NOMO-1 treated with DMSO at 0.1 percent for 48 hours (cell line): Measurements from ENCODE around the gene CUX1.

Experiments
- DNase-seq: peaks from one replicate; lab custom pipeline; 2025; ENCODE audit not compliant: unreplicated experiment; lab: John Stamatoyannopoulos, UW

The CUX1 gene

DNA sequence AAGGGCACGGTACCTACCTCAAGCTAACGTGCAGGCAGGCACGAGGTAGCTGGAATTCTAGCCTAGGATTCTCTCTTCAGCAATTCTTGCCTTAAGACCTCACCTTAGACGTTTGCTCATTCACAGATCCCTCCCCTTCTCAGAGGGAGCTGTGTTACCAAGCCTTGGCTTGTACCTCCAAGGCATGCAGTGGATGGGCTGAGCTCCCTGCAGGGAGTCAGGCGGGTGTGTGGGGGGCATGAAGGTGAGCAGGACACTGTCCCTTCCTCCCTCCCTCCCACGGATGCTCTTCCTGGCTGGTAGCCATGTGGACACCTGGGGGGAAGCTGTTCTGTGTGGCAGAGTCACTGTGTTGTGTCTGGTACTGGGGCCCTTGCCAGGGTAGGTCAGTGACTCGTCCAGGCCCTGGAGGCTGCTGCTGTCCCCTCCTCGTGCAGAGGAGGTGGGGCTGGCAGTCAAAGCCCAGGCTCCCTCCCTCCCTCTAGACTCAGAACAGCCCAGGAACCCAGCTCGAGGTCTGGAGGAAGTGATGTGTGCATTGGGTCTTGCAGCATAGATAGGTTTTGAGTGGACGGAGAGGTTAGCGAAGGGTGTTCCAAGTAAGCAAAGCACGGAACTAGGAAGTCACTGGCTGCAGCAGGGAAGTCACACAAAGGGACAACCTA, 247.1 kb downstream of the CUX1 start:
- DNase-seq = peak; percentile 97

DNA sequence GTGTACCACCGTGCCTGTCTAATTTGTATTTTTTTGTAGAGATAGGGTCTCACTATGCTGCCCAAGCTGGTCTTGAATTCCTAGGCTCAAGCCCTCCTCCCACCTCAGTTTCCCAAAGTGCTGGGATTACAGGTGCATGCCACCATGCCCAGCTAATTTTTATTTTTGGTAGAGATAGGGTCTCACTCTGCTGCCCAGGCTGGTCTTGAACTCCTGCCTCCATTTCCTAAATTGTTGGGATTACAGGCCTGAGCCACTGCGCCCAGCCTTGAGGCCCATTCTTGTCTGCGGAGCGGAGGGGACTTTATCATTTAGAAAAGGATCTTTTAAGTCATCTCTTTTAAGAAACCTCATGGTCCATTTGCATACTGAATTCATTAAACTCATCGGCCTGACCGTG, 247.8 kb downstream of the CUX1 start:
- DNase-seq = no peak

- no peak for DNase-seq
Observed at GRCh38 chr7:102066476-102066875, 249.1 kb downstream of the CUX1 start.

DNA sequence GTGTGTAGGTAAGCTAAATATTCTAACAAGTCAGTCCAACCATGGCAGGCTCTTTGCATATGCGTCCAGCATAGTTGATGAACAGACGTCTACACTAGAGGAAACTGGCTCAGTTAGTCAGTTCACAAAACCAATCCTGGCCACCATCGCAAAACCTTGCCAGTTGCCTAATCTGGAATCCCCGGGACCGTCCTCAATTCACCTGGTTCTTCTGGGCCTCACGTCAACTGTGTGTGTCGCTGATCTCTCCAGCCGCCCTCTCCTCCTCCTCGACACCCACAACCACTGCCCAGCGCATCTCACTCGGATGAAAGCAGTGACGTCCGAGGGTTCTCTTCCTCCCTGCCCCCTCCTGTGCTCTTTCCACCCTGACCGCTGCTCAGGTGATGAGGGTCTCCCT, 251.4 kb downstream of the CUX1 start:
- no peak for DNase-seq

GRCh38 chr7:102069931-102070629, 252.7 kb downstream of the CUX1 start:
- no peak for DNase-seq

DNA sequence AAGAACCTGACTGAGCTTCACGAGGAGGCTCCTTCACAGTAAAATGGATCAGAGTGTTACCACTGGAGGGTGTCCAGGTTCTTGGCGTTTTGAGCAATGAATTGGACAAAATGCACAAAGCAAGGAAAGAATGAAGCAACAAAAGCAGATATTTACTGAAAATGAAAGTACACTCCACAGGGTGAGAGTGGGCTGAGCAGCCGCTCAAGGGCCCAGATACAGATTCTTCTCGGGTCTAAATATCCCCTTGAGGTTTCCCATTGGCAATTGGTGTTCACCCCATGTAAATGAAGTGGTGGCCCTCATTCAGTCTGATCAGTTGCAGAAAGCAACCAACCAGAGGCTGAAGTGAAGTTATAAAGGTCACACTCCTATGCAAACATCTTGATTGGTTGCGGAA, 254.6 kb downstream of the CUX1 start:
- no peak for DNase-seq

- no peak for DNase-seq
Observed at GRCh38 chr7:102072636-102073209, 255.3 kb downstream of the CUX1 start.

GRCh38 chr7:102073931-102074880, 256.8 kb downstream of the CUX1 start:
- no peak for DNase-seq

DNA sequence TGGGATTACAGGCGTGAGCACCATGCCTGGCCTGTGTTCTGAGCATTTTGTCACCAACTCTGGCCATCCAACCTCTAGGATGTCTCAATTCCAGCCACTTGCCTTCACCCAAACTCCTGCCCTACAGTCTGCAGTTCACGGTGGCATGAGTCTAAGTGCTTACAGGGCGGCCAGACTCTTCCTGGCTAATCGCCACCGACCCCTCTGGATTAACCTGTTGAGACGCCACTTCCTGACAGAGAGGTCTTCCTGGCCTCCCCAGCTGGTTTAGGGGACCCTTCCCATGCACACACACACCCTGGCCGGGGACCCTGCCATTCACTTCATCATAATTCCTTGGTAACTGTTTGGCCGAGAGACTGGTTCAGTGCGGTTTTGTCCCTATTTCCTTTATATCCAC, 257.7 kb downstream of the CUX1 start:
- DNase-seq = no peak

DNA sequence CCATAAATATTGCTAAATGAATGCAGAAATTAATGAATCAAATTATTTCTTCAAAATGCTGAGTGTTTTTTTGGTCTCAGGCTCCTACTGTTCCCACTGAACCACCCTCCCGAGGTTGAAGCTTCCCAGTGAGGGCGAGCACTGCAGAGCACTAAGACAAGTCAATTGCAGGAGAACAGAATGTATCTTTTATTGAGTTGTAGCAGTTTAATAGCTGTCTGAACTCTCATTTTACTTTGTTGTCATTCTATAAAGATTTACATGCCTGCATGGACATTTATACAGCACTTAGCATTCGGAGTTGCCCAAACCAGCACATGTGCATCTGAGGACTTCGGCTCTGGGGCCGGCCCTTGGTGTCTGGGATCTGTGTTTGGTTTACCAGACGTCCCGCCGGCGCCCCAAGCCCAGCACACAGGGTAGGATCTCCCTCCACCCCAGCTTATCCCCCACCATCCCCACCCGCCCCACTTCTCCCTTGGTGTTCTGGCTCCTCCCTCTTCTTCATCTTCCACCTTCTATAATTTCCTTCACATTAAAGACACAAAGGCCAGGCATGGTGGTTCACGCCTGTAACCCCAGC, 258.2 kb downstream of the CUX1 start:
- no peak for DNase-seq

DNA sequence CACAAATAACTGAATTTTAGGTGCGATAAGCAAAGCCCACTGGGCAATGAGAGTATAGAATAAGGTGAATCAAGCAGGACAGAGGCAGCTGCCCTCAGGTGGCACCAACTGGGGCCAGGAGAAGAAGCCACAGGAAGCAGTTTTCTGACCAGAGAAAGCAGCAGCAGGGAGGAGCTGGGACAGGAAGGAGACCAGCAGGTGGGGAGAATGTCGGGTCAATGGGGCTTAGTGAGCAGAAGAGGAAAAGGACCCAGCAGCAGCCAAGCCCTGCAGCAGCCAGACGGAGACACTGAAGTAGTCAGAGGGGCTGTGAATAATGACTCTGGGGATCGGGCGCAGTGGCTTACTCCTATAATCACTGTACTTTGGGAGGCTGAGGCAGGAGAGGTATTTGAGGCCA, 259.7 kb downstream of the CUX1 start:
- DNase-seq = no peak

- no peak for DNase-seq
Observed at GRCh38 chr7:102079140-102080018, 262.0 kb downstream of the CUX1 start.

DNA sequence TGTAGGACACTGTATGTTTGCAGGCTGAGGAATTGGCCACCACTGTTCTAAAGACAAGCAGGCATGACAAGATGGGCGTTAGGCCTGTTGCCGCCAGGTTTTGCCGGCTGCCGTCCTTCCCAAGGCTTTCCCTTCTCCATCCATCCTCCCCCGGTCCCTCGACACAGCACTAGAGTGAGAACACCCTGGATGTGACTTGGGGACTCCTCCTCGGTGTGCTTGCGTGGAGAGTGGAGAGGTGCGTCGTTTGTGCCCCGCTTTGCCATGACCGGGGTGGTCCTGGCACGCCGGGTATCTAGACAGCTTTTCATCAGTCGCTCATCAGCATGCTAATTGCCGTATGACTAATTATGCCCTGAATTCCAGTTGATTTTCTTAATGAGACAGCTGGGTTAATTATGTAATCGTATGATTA, 262.6 kb downstream of the CUX1 start:
- DNase-seq = no peak

DNA sequence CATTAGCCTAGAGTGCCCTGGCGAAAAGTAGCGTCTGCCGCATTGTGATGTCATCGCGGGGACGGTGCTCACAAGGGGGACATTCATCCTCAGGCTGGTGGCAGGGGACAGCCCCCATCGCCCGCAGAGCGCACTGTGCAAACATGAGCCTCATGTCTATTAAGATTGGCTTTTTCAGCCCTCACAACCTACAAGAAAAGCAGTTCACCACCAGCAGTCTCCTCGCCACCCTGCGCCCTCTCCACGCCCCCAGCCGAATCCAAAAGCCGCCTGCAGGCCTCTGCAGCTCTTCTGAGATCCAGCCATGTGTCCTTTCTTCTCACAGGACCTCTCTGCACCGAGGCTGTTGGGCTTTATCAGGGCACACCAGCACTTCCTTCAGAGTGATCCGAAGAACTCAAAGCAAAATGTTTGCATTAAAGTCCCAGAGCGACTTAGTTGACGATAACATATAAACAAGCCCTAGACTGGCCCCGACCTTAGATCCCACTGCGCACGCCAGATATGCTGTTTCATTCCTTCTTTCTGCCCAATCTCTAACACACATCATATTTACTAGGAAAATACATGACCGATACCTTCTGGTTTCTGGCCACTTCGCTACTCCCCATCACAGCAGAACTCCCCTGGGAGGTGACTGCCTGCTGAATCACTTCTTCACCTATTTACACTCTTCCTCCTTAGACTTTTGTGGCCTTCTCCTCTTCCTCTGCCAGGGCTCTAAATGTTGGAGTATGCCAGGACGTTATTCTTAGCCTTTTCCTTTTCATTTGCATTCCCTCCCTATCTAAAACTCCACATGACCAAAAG, 263.2 kb downstream of the CUX1 start:
- DNase-seq = no peak

DNA sequence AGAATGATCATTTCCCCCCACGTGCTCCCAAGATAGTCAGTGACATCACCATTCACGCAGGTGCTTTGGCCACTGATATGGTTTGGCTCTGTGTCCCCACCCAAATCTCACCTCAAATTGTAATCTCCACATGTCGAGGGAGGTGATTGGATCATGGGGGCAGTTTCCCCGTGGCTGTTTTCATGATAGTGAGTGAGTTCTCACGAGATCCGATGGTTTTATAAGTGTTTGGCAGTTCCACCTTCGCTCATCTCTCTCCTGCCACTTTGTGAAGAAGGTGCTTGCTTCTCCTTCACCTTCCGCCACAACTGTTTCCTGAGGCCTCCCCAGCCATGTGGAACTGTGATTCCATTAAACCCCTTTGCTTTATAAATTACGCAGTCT, 263.8 kb downstream of the CUX1 start:
- DNase-seq = no peak

DNA sequence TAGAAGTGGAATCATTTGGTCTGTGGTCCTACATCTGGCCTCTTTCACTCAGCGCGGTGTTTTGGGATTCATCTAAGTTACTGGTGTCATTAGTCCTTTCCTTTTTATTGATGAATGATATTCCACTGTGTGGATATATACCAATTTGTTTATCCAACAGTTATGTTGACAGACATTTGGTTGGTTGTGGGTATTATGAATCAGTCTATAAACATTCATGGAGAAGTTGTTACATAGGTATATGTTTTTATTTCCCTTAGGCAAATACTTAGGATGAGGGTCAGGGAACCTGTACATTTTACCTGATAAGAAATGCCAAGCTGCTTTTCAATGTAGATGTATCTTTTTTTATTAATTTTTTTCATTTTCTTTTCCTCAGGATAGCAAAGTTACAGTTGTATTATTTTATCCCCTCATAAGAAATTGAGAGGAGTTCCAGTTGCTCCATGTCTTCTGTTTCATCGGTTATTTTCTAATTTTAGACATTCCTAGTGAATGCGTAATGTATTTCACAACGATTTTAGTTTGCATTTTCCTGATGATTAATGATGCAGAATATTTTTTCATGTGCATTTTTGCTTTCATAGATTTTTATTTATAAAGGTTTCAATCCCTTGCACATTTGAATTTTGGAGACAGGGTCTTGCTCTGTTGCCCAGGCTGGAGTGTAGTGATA, 265.4 kb downstream of the CUX1 start:
- DNase-seq = no peak

DNA sequence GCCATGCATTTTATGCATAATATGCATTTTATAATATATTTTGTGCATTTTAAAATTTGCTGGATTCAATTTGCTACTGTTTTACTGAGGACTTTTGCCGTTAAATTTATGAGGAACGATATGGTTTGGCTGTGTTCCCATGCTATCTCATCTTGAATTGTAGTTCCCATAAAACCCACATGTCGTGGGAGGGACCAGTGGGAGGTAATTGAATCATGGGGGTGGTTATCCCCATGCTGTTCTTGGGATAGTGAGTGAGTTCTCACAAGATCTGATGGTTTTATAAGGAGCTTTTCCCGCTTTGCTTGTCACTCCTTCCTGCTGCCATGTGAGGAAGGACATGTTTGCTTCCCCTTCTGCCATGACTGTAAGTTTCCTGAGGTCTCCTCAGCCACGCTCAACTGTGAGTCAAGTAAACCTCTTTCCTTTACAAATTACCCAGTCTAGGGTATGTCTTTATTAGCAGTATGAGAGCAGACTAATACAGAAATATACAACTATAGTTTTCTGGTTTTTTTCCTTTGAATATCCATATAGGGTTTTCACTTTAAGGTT, 267.9 kb downstream of the CUX1 start:
- DNase-seq = no peak
